ENCODE measurements around the gene RCAN1.

Gene RCAN1

GRCh38 chr21:34597406-34597805 lies 17.5 kb downstream of the RCAN1 start:
- H3K9me3 ChIP-seq (ENCODE audit: control insufficient read depth, insufficient read depth, low read depth, low read length) = no peaks in the 10 kb centered on the region
- H3K4me1 ChIP-seq (ENCODE audit: control insufficient read depth, insufficient read depth, low read length) = peaks cover 5% of the 10 kb centered on the region
- H3K27ac ChIP-seq (ENCODE audit: extremely low read depth, low read depth, low read length) = no peak overlapping the region
- H3K36me3 ChIP-seq (ENCODE audit: control insufficient read depth in 2 of 2, insufficient read depth in 1 of 2, low read length in 2 of 2) = no peaks in the 10 kb centered on the region
- H3K4me3 ChIP-seq (ENCODE audit: low read depth, low read length) = no peak overlapping the region
- CTCF ChIA-PET = interaction anchor here (1.0 to 2.0 kb wide), 3 partner anchors 11 to 230 kb away, joined by 4 to 7 read pairs (median 4); no protein-coding TSS in a partner anchor
- TF ChIP-seq ZFP69B (tag by site-specific recombination; IDR thresholded peaks at IDR 0.05) = no peak
- TF ChIP-seq ZNF221 (tag by site-specific recombination; IDR thresholded peaks at IDR 0.05; ENCODE audit: borderline replicate concordance) = no peak
- no peak for TF ChIP-seq ZNF548 (tag by site-specific recombination; IDR thresholded peaks at IDR 0.05)
- no peak for TF ChIP-seq PRDM4 (tag by site-specific recombination; IDR thresholded peaks at IDR 0.05)
- TF ChIP-seq HIC1 (tag by site-specific recombination; IDR thresholded peaks at IDR 0.05) = no peak
- TF ChIP-seq PATZ1 (tag by site-specific recombination; IDR thresholded peaks at IDR 0.05) = no peak
- no peak for TF ChIP-seq ZNF677 (tag by site-specific recombination; IDR thresholded peaks at IDR 0.05)
- no peak for TF ChIP-seq ZSCAN18 (tag by site-specific recombination; IDR thresholded peaks at IDR 0.05)
- TF ChIP-seq ZNF121 (tag by site-specific recombination; IDR thresholded peaks at IDR 0.05) = no peak
- TF ChIP-seq ZNF768 (tag by site-specific recombination; IDR thresholded peaks at IDR 0.05) = no peak
- no peak for TF ChIP-seq MEIS1 (CRISPR knock-in tag; IDR thresholded peaks at IDR 0.05; ENCODE audit: borderline replicate concordance)
- TF ChIP-seq PBX3 (CRISPR knock-in tag; IDR thresholded peaks at IDR 0.05) = no peak
- TF ChIP-seq SP2 (tag by site-specific recombination; IDR thresholded peaks at IDR 0.05) = no peak
- no peak for TF ChIP-seq ZNF76 (tag by site-specific recombination; IDR thresholded peaks at IDR 0.05; ENCODE audit: borderline replicate concordance, low read depth)
- TF ChIP-seq KLF16 (tag by site-specific recombination; IDR thresholded peaks at IDR 0.05) = no peak
- no peak for TF ChIP-seq ZNF776 (tag by site-specific recombination; IDR thresholded peaks at IDR 0.05; ENCODE audit: borderline replicate concordance)
- POLR2A ChIA-PET = no interaction called here
